Progenitor cell of endocrine pancreas (in vitro differentiated cells): ENCODE results near the gene COPB1. TPM values are rescaled to one million over a fixed set of nuclear protein-coding genes. Genes with fewer than 3 reads are reported as not detected.

Experiments used
- DNase-seq: peaks from one replicate; pipeline ENCODE4 v3.0.0; 2021; ENCODE audit warnings: low spot score; ENCODE audit not compliant: unreplicated experiment
- H3K27ac Mint-ChIP-seq: 2 replicates; pipeline ENCODE4 v1.8.0; 2021; ENCODE audit warnings: mild to moderate bottlenecking, moderate library complexity, mixed read lengths
- H3K27me3 Mint-ChIP-seq: 2 replicates; pipeline ENCODE4 v1.8.0; 2021; ENCODE audit warnings: mixed read lengths
- H3K36me3 Mint-ChIP-seq: 2 replicates; pipeline ENCODE4 v1.8.0; 2022; ENCODE audit warnings: mixed read lengths; ENCODE audit not compliant: insufficient read depth
- H3K4me1 Mint-ChIP-seq: 2 replicates; pipeline ENCODE4 v1.8.0; 2021; ENCODE audit warnings: low read depth, mixed read lengths
- H3K4me3 Mint-ChIP-seq: 2 replicates; pipeline ENCODE4 v1.8.0; 2021; ENCODE audit warnings: low read depth, mild to moderate bottlenecking, moderate library complexity, mixed read lengths
- H3K9me3 Mint-ChIP-seq: 2 replicates; pipeline ENCODE4 v1.8.0; 2021; ENCODE audit warnings: low read depth, mixed read lengths
- CTCF ChIP-seq: fragments of 200-600 bp; sonication (generic); IDR thresholded peaks from one replicate; pipeline ENCODE4 v1.5.0; 2021; ENCODE audit warnings: antibody characterized with exemption, mild to moderate bottlenecking; ENCODE audit not compliant: unreplicated experiment
- total RNA-seq: library from RNA; stranded (reverse); gene quantifications from 2 replicates; pipeline ENCODE4 v1.2.1, GENCODE V29; 2021

Gene COPB1
- total RNA-seq, 1 donor from 2014 or later: 99.9 TPM

- no peaks in the 10 kb centered on the region for H3K27me3 Mint-ChIP-seq
- H3K27ac Mint-ChIP-seq: peak overlapping the region; percentile 98
- DNase-seq: peak; percentile 11
- H3K9me3 Mint-ChIP-seq: no peaks in the 10 kb centered on the region
- peak overlapping the region; percentile 96 for H3K4me3 Mint-ChIP-seq
- no peak for TF ChIP-seq CTCF
- H3K36me3 Mint-ChIP-seq: peaks cover 21% of the 10 kb centered on the region
- H3K4me1 Mint-ChIP-seq: peaks cover 9% of the 10 kb centered on the region
Observed at GRCh38 chr11:14499178-14499559, 442 bp downstream of the COPB1 start.

- Mint-ChIP-seq H3K4me3 (no peak overlapping the region), H3K27ac (no peak overlapping the region), H3K9me3 (no peaks in the 10 kb centered on the region), H3K36me3 (peaks cover 22% of the 10 kb centered on the region), H3K4me1 (no peaks in the 10 kb centered on the region), H3K27me3 (no peaks in the 10 kb centered on the region)
- no peak for TF ChIP-seq CTCF
- DNase-seq: no peak
Observed at GRCh38 chr11:14480716-14481115, 18.9 kb downstream of the COPB1 start.

GRCh38 chr11:14471127-14471526, 28.5 kb downstream of the COPB1 start:
- no peak for DNase-seq
- Mint-ChIP-seq H3K27ac (peak overlapping the region; percentile 78), H3K27me3 (no peaks in the 10 kb centered on the region), H3K4me1 (peaks cover 1% of the 10 kb centered on the region), H3K4me3 (no peak overlapping the region), H3K36me3 (peaks cover 48% of the 10 kb centered on the region), H3K9me3 (no peaks in the 10 kb centered on the region)
- no peak for TF ChIP-seq CTCF

- H3K27ac Mint-ChIP-seq: no peak overlapping the region
Observed at GRCh38 chr11:14463623-14464022, 36.0 kb downstream of the COPB1 start.

GRCh38 chr11:14460147-14460546, 39.5 kb downstream of the COPB1 start:
- peaks cover 26% of the 10 kb centered on the region for H3K36me3 Mint-ChIP-seq
- H3K9me3 Mint-ChIP-seq: no peaks in the 10 kb centered on the region
- DNase-seq: no peak
- H3K4me1 Mint-ChIP-seq: no peaks in the 10 kb centered on the region
- no peak overlapping the region for H3K27ac Mint-ChIP-seq
- no peaks in the 10 kb centered on the region for H3K27me3 Mint-ChIP-seq
- no peak for TF ChIP-seq CTCF
- H3K4me3 Mint-ChIP-seq: no peak overlapping the region

More at GRCh38 chr11:14463623-14464022, 36.0 kb downstream of the COPB1 start:
- DNase-seq: no peak
- Mint-ChIP-seq H3K4me3 (no peak overlapping the region), H3K27me3 (no peaks in the 10 kb centered on the region), H3K4me1 (no peaks in the 10 kb centered on the region), H3K9me3 (no peaks in the 10 kb centered on the region), H3K36me3 (peaks cover 27% of the 10 kb centered on the region)
- no peak for TF ChIP-seq CTCF
